Measurements from ENCODE around the gene DCAF17. TPM values are rescaled to one million over a fixed set of nuclear protein-coding genes. Genes with fewer than 3 reads are reported as not detected.

Gene DCAF17
- total RNA-seq, 1 donor from 2014 or later = 18.2 TPM

DNA sequence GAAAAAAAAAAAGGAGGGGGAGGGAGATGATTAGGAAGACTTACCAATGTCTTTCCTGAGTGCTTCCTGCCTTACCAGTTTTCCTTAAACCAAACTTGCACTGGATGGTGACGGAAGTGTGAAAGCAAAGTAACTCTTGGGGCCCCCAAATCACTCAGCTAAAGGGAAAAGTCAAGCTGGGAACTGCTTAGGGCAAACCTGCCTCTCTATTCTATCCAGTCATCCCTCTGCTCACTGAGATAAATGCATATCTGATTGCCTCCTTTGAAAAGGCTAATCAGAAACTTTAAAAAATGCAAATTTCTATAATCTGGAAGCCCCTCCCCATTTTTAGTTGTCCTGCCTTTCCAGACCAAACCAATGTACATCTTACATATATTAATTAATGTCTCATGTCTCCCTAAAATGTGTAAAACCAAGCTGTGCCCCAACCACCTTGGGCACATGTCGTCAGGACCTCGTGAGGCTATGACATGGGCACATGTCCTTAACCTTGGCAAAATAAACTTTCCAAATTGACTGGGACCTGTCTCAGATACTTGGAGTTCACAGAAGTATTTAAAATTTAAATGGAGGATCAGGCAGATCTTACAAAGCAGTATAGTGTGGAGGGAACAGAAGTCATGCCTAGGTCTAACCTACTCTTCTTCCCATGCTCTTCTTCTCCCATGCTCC, 81.0 kb downstream of the DCAF17 start:
- no peak overlapping the region for H3K4me3 ChIP-seq (ENCODE audit: low read depth, low read length)
- no peak for FAIRE-seq
- TF ChIP-seq, protein P1, sequence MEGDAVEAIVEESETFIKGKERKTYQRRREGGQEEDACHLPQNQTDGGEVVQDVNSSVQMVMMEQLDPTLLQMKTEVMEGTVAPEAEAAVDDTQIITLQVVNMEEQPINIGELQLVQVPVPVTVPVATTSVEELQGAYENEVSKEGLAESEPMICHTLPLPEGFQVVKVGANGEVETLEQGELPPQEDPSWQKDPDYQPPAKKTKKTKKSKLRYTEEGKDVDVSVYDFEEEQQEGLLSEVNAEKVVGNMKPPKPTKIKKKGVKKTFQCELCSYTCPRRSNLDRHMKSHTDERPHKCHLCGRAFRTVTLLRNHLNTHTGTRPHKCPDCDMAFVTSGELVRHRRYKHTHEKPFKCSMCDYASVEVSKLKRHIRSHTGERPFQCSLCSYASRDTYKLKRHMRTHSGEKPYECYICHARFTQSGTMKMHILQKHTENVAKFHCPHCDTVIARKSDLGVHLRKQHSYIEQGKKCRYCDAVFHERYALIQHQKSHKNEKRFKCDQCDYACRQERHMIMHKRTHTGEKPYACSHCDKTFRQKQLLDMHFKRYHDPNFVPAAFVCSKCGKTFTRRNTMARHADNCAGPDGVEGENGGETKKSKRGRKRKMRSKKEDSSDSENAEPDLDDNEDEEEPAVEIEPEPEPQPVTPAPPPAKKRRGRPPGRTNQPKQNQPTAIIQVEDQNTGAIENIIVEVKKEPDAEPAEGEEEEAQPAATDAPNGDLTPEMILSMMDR (IDR thresholded peaks at IDR 0.05; ENCODE audit: insufficient read depth, low read length, severe bottlenecking) = no peak
- H3K27me3 ChIP-seq (ENCODE audit: control insufficient read depth, insufficient read depth, low read length) = peaks cover 1% of the 10 kb centered on the region
- H3K36me3 ChIP-seq (ENCODE audit: control insufficient read depth, insufficient read depth, low read length) = no peaks in the 10 kb centered on the region
- no peak for DNase-seq (ENCODE audit: low read depth)

DNA sequence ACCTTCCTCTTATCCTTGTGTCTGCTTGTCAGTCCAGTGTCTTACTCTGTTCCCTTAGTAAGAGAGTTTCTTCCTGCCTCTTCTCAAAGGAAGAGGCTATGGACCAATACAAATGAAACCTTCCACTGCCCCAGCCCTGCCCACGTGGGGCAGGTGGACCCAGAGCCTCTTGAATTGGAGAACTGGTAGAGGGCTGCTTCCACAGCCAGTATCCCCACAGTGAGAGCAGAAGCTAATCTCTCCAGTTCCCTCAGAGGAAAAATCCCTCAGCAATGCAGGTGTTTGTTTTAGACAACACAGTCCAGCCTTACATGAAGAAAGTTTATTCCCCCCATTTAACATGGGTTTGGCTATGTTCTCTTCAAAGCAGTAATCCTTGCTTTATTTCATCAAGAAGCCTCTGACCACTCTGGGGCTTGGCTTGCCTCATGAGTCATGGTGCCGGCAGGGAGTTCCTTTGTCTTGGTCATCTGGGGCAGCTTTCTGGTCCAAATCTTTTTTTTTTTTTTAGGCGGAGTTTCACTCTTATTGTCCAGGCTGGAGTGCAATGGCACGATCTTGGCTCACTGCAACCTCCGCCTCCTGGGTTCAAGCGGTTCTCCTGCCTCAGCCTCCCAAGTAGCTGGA, 81.8 kb downstream of the DCAF17 start:
- Histone ChIP-seq H3K36me3 (ENCODE audit: control insufficient read depth, insufficient read depth, low read length) (no peaks in the 10 kb centered on the region), H3K4me3 (ENCODE audit: low read depth, low read length) (no peak overlapping the region), H3K27me3 (ENCODE audit: control insufficient read depth, insufficient read depth, low read length) (peaks cover 1% of the 10 kb centered on the region)
- FAIRE-seq (no peak), DNase-seq (ENCODE audit: low read depth) (peak; percentile 30)
- TF ChIP-seq, protein P1 (IDR thresholded peaks at IDR 0.05; ENCODE audit: insufficient read depth, low read length, severe bottlenecking) = no peak

DNA sequence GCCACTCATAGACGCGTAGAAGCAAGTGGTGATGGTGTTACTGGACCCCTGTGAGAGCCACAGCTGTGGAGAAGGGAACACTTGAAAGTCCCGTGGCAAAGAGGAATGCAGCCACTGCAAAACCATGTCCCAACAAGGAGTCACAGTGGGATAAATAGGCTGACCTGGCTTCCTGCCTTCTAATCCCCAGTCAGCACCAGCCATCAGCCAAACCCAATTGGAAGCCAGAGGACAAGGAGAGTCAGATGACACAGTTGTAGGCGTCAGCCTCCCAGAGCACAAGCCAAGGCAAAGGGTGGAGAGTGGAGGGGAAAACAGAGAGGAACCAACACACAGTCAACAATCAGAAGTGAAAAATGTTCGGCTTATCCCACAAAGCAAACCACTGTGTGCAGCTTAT, 82.8 kb downstream of the DCAF17 start:
- H3K27me3 ChIP-seq (ENCODE audit: control insufficient read depth, insufficient read depth, low read length) = peaks cover 1% of the 10 kb centered on the region
- no peak for DNase-seq (ENCODE audit: low read depth)
- no peak overlapping the region for H3K4me3 ChIP-seq (ENCODE audit: low read depth, low read length)
- no peaks in the 10 kb centered on the region for H3K36me3 ChIP-seq (ENCODE audit: control insufficient read depth, insufficient read depth, low read length)
- TF ChIP-seq, protein P1 (IDR thresholded peaks at IDR 0.05; ENCODE audit: insufficient read depth, low read length, severe bottlenecking) = no peak
- no peak for FAIRE-seq

DNA sequence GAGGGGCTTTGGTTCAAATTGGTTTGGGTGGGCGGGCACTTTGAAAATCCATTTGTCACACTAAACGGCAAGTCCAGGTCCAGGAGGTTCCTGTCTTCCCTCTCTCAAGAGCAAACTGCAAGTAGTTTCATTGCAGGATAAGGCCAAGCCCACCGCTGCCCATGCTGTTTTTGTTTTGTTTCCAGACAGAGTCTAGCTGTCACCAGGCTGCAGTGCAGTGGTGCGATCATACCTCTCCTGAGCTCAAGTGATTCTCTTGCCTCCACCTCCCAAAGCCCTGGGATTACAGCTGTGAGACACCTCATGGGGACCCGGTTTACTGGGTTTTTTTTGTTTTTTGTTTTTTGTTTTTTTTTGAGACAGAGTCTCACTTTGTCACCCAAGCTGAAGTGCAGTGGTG, 86.4 kb downstream of the DCAF17 start:
- DNase-seq (ENCODE audit: low read depth) (no peak), FAIRE-seq (no peak)
- TF ChIP-seq, protein P1 (IDR thresholded peaks at IDR 0.05; ENCODE audit: insufficient read depth, low read length, severe bottlenecking) = no peak

DNA sequence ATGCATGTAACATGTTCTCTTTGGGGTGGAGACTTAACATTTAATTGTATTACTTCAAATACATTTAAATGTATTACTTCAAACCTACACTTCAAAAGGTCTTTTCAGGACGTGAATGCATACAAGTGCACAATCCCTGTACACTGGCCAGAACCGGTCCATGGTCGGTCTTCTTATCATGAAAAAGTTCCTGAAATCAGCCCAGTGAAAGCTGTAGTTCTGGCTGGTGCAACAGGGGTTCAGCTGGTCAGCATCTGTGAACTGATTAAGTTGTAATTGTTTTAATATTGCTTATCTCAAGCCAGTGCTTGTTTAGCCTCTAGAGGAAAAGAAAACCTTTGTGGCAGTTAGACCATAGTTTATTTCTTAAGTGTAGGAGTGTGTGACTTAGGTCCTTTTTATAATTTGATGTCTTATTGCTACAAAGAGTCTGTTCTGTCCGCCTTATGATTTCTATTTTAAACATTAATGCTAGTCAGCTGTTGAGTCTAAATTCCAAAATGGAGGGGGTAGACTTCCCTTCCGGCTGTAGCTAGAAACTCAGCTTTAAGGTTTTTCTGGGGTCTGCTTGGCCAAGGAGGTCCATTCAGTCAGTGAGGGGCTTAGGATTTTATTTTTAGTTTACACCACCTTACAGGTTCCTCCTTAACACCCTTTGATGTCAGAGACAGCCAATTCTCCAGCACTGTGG, 87.5 kb downstream of the DCAF17 start:
- no peak for FAIRE-seq
- DNase-seq (ENCODE audit: low read depth) = no peak
- Histone ChIP-seq H3K4me3 (ENCODE audit: low read depth, low read length) (peak overlapping the region; percentile 50), H3K36me3 (ENCODE audit: control insufficient read depth, insufficient read depth, low read length) (no peaks in the 10 kb centered on the region), H3K27me3 (ENCODE audit: control insufficient read depth, insufficient read depth, low read length) (no peaks in the 10 kb centered on the region)
- TF ChIP-seq, protein P1 (IDR thresholded peaks at IDR 0.05; ENCODE audit: insufficient read depth, low read length, severe bottlenecking) = no peak

More for the DNA sequence above, 86.4 kb downstream of the DCAF17 start:
- no peak overlapping the region for H3K4me3 ChIP-seq (ENCODE audit: low read depth, low read length)
- no peaks in the 10 kb centered on the region for H3K36me3 ChIP-seq (ENCODE audit: control insufficient read depth, insufficient read depth, low read length)
- H3K27me3 ChIP-seq (ENCODE audit: control insufficient read depth, insufficient read depth, low read length) = no peaks in the 10 kb centered on the region
